Activated B cell treated with CpG ODN at 0.5 μM for 24 hours (primary cell): ENCODE data around the gene GOLGA6B. TPM values are rescaled to one million over a fixed set of nuclear protein-coding genes. Genes with fewer than 3 reads are reported as not detected.
A peak's percentile ranks its signal among the peaks of the same experiment; 100 is the strongest.

Experiments used
- ATAC-seq: fragments of 200-7000 bp; cut with Tn5 transposase; one replicate; pipeline ENCODE4 v1.10.0; 2021; ENCODE audit warnings: low read depth, mild to moderate bottlenecking, moderate library complexity
- CTCF ChIA-PET: fragments of 350-600 bp; sonication (Branson Sonifier 250); formaldehyde crosslinking; loops from one replicate; lab custom pipeline; 2021; ENCODE audit warnings: antibody characterized with exemption; lab: Charles Lee
- POLR2A ChIA-PET: fragments of 350-600 bp; sonication (Branson Sonifier 250); formaldehyde crosslinking; loops from one replicate; lab custom pipeline; 2021; ENCODE audit warnings: antibody characterized with exemption; lab: Charles Lee
- DNase-seq: peaks from one replicate; pipeline ENCODE4 v3.0.0; 2022
- H3K27ac Mint-ChIP-seq: one replicate; pipeline ENCODE4 v1.8.0; 2020; ENCODE audit warnings: mixed read lengths
- H3K27me3 Mint-ChIP-seq: one replicate; pipeline ENCODE4 v1.8.0; 2021; ENCODE audit warnings: mixed read lengths
- H3K36me3 Mint-ChIP-seq: one replicate; pipeline ENCODE4 v1.8.0; 2021; ENCODE audit warnings: low read depth, mixed read lengths
- H3K4me1 Mint-ChIP-seq: one replicate; pipeline ENCODE4 v1.8.0; 2021; ENCODE audit warnings: mixed read lengths
- H3K4me3 Mint-ChIP-seq: one replicate; pipeline ENCODE4 v1.8.0; 2020; ENCODE audit warnings: mild to moderate bottlenecking, mixed read lengths
- H3K9me3 Mint-ChIP-seq: one replicate; pipeline ENCODE4 v1.8.0; 2020; ENCODE audit warnings: mixed read lengths
- intact Hi-C: fragments of 100-400 bp; cut with micrococcal nuclease; formaldehyde crosslinking; loops from one replicate; pipeline ENCODE4 v1.15.1; 2024
- total RNA-seq: library from RNA; stranded (reverse); gene quantifications from 2 replicates; pipeline ENCODE4 v1.2.3, GENCODE V29; 2022
- TF ChIP-seq, protein P1 (sequence below): fragments of 200-600 bp; IDR thresholded peaks from one replicate; pipeline ENCODE4 v1.8.0; 2022; ENCODE audit warnings: antibody characterized with exemption, mild to moderate bottlenecking

The GOLGA6B gene
- total RNA-seq, 1 donor from 2014 or later = not detected

DNA sequence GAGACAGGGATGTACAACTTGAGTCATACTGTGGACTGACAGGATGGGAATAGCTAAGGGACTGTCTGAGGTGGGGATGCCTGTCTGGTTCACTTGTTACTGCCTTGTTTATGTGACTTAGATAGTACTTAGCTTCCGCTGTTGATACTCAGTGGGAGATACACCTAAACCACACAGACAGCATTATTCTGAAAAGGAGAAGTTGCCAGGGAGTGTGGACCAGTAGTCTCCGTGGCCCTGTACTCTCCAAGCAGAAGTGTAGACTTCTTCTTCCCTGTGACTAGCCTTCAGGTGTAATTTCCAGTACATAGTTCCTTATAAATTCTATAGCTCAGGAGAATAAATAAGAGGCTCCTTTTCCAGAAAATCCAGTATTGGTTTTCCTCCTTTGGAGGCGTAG lies 26.4 kb downstream of the GOLGA6B start:
- DNase-seq (no peak), ATAC-seq (no peak)

DNA sequence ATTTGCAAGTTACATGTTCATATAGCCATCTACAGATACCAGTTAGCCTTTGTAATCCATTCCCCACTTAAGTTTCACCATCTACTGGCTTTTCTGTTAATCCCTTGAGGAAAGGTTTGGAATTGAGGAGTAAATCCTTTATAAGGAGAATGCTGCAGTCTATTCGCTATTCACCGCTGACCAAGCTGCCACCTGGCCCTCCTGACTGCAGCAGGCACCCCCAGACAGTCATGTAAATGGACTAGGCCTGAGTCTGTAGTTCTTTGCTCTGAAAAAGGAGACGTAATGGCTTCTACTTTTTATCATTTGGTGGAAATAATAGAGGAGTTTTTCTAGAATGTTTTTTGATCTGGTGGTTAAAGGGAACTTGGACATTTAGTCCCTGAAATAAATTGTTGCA lies 28.3 kb downstream of the GOLGA6B start:
- no peaks in the 10 kb centered on the region for H3K9me3 Mint-ChIP-seq
- ChIA-PET POLR2A (no interaction called here), CTCF (no interaction called here)
- TF ChIP-seq, protein P1, sequence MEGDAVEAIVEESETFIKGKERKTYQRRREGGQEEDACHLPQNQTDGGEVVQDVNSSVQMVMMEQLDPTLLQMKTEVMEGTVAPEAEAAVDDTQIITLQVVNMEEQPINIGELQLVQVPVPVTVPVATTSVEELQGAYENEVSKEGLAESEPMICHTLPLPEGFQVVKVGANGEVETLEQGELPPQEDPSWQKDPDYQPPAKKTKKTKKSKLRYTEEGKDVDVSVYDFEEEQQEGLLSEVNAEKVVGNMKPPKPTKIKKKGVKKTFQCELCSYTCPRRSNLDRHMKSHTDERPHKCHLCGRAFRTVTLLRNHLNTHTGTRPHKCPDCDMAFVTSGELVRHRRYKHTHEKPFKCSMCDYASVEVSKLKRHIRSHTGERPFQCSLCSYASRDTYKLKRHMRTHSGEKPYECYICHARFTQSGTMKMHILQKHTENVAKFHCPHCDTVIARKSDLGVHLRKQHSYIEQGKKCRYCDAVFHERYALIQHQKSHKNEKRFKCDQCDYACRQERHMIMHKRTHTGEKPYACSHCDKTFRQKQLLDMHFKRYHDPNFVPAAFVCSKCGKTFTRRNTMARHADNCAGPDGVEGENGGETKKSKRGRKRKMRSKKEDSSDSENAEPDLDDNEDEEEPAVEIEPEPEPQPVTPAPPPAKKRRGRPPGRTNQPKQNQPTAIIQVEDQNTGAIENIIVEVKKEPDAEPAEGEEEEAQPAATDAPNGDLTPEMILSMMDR = no peak
- H3K4me3 Mint-ChIP-seq = no peak overlapping the region
- peaks cover 8% of the 10 kb centered on the region for H3K36me3 Mint-ChIP-seq
- ATAC-seq (no peak), DNase-seq (no peak)
- no peak overlapping the region for H3K27ac Mint-ChIP-seq
- peaks cover 6% of the 10 kb centered on the region for H3K27me3 Mint-ChIP-seq
- intact Hi-C loops = no loop called here
- peaks cover 18% of the 10 kb centered on the region for H3K4me1 Mint-ChIP-seq

More for the DNA sequence above, 26.4 kb downstream of the GOLGA6B start:
- ChIA-PET CTCF (interaction anchor here (0.7 kb wide), 1 partner anchor 67 kb away, joined by 5 read pairs; no protein-coding TSS in a partner anchor), POLR2A (no interaction called here)
- TF ChIP-seq, protein P1 = no peak
- Mint-ChIP-seq H3K27me3 (peaks cover 16% of the 10 kb centered on the region), H3K4me1 (peaks cover 9% of the 10 kb centered on the region), H3K9me3 (no peaks in the 10 kb centered on the region), H3K36me3 (peaks cover 1% of the 10 kb centered on the region), H3K4me3 (no peak overlapping the region), H3K27ac (no peak overlapping the region)
- intact Hi-C loops = no loop called here

DNA sequence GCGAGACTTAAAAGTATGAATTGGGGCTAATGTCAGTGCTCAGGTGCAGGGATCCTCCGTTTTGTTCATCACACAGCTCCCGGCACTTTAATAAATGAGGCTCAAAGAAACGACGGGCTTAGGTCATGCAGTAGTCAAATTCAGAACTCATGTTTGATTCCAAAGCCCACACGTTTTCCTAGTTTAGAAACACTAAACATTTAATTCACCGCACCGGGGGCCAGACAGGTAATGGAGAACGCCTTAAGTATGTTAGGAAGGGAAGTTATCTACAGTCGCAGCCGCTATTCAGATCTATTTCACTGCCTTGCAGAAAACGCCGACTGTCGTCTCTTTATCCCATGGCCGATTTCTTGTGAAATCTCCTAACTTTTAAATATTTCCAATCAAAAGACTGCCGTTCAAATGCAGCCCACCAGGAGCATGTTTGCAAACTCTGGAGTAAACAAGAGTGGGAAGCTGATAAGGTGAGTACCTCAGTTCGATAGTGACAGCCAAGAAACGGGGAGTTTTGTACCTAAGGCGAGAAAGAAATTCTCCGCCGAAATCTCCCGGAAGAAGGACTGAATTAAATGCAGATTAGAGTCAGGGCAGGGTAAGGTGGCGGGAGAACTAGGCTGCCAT lies 30.9 kb downstream of the GOLGA6B start:
- peaks cover 8% of the 10 kb centered on the region for H3K36me3 Mint-ChIP-seq
- peak overlapping the region; percentile 93 for H3K27ac Mint-ChIP-seq

DNA sequence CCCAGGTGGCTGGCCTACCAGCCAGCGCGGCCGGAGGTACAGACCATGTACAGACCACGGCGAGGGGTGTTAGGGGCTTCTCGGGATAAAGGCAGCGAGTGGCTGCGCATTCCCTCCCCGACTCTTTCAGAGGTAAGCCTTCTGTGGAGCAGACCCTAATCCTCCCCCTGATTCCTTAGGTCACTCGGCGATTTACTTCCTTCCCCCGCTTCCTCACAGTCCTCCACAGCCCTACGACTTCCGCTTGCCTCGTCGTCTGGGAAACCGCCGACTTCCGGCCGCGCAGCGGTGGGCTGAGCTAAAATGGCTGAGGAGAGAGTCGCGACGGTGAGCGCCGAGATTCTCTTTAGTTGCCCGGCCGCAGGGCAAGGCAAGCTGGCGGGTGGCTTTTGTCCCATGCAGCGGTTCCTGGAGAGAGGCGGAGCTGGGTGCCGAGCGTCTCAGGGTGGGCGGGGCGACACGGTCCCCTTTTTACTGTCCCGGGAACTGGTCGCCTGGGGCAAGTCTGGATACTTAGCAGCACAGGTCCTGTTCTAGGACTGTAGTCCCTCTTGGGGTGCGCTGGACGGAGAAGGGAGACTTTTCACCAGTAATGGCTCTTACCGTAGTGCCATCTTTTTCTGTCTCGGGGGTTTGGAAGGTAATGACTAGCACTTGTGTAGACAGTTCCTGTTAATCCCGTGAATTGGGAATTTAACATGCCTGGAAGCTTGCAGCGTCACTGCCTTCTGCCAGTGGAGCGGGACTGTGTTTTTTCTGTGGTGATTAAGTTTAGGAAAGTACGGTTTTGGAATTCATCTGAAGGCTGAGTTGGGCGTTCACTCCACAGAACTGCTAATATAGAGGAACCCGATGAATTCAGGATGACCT lies 31.7 kb downstream of the GOLGA6B start, which contains the start of the genes BBS4 and HIGD2B:
TSS of gene BBS4 (plus strand) at position 283 of the 870 bp plus-strand sequence. CDS start at position 304, 21 bp downstream.
TSS of gene HIGD2B (minus strand) at position 258 of the 870 bp plus-strand sequence. CDS start 9,808 bp downstream, outside the sequence.
- ChIA-PET CTCF (interaction anchor here (0.6 to 2.1 kb wide), 2 partner anchors 15 to 619 kb away, joined by 3 to 6 read pairs; no protein-coding TSS in a partner anchor), POLR2A (interaction anchor here (0.5 to 2.1 kb wide), 10 partner anchors 11 to 458 kb away, joined by 3 to 15 read pairs (median 4); partner anchors contain the start of genes ADPGK and HEXA)
- H3K4me3 Mint-ChIP-seq = peak within 1 kb of the TSS; percentile 97
- TF ChIP-seq, protein P1 = no peak
- H3K9me3 Mint-ChIP-seq = no peaks in the 10 kb centered on the region
- H3K36me3 Mint-ChIP-seq = peaks cover 8% of the 10 kb centered on the region
- ATAC-seq = peak; percentile 93
- intact Hi-C loops = loop anchor here (1.0 to 5.0 kb wide), 8 partner anchors 97 to 568 kb away; partner anchors contain the start of genes ADPGK, ARIH1, CELF6 and HEXA
- DNase-seq = peak; percentile 83
- H3K4me1 Mint-ChIP-seq = peaks cover 20% of the 10 kb centered on the region
- peak within 1 kb of the TSS; percentile 93 for H3K27ac Mint-ChIP-seq
- no peaks in the 10 kb centered on the region for H3K27me3 Mint-ChIP-seq

More for the DNA sequence above, 30.9 kb downstream of the GOLGA6B start:
- Mint-ChIP-seq H3K27me3 (no peaks in the 10 kb centered on the region), H3K4me1 (peaks cover 18% of the 10 kb centered on the region), H3K4me3 (peak overlapping the region; percentile 97), H3K9me3 (no peaks in the 10 kb centered on the region)
- no peak for ATAC-seq
- no peak for DNase-seq
- TF ChIP-seq, protein P1 = no peak
- intact Hi-C loops = loop anchor here (5.0 kb wide), 4 partner anchors 213 to 413 kb away; partner anchors contain the start of genes ARIH1, CELF6, NEO1 and PARP6
- ChIA-PET CTCF (interaction anchor here (0.6 to 2.1 kb wide), 2 partner anchors 15 to 620 kb away, joined by 3 to 6 read pairs; no protein-coding TSS in a partner anchor), POLR2A (interaction anchor here (0.6 to 2.1 kb wide), 8 partner anchors 11 to 457 kb away, joined by 3 to 15 read pairs (median 5); partner anchors contain the start of genes ADPGK and HEXA)
